GM23338 (cell line): ENCODE results near the gene AKIRIN2. TPM values are rescaled to one million over a fixed set of nuclear protein-coding genes. Genes with fewer than 3 reads are reported as not detected.

Experiments used
- ATAC-seq: fragments of 200-7000 bp; cut with Tn5 transposase; 3 replicates; pipeline ENCODE4 v1.9.1; 2020
- DNase-seq: peaks from one replicate; pipeline ENCODE4 v3.0.0-alpha.2; 2015; ENCODE audit warnings: low spot score
- H2AFZ ChIP-seq: fragments of 200-600 bp; sonication (generic); 2 replicates; pipeline ENCODE4 v1.8.0; 2016; ENCODE audit warnings: antibody characterized with exemption, mild to moderate bottlenecking, moderate library complexity
- H3F3A ChIP-seq: fragments of 200-600 bp; sonication (generic); replicated peaks from 2 replicates; pipeline ENCODE4 v1.8.0; 2017; ENCODE audit warnings: antibody characterized with exemption, mixed run types, low read depth
- H3K27ac ChIP-seq: fragments of 200-600 bp; sonication (generic); 2 replicates; pipeline ENCODE4 v1.6.1; 2016; ENCODE audit warnings: low read depth
- H3K27me3 ChIP-seq: fragments of 200-600 bp; sonication (generic); 2 replicates; pipeline ENCODE4 v1.8.0; 2016; ENCODE audit warnings: mild to moderate bottlenecking, mixed run types, moderate library complexity; ENCODE audit not compliant: insufficient read depth
- H3K36me3 ChIP-seq: fragments of 200-600 bp; sonication (generic); 2 replicates; pipeline ENCODE4 v1.8.0; 2016; ENCODE audit warnings: mild to moderate bottlenecking; ENCODE audit not compliant: insufficient read depth
- H3K4me1 ChIP-seq: fragments of 200-600 bp; sonication (generic); 2 replicates; pipeline ENCODE4 v1.8.0; 2016; ENCODE audit warnings: mild to moderate bottlenecking, moderate library complexity; ENCODE audit not compliant: insufficient read depth
- H3K4me2 ChIP-seq: fragments of 200-600 bp; sonication (generic); 2 replicates; pipeline ENCODE4 v1.7.1; 2017; ENCODE audit warnings: mixed run types
- H3K4me3 ChIP-seq: fragments of 200-600 bp; sonication (generic); 2 replicates; pipeline ENCODE4 v1.6.1; 2016; ENCODE audit warnings: mixed run types
- H3K79me2 ChIP-seq: fragments of 200-600 bp; sonication (generic); replicated peaks from 2 replicates; pipeline ENCODE4 v1.8.0; 2017; ENCODE audit warnings: mild to moderate bottlenecking; ENCODE audit not compliant: insufficient read depth
- H3K9me2 ChIP-seq: fragments of 200-600 bp; sonication (generic); 2 replicates; pipeline ENCODE4 v1.8.0; 2017; ENCODE audit not compliant: insufficient read depth
- H4K20me1 ChIP-seq: fragments of 200-600 bp; sonication (generic); replicated peaks from 2 replicates; pipeline ENCODE4 v1.8.0; 2017; ENCODE audit warnings: mild to moderate bottlenecking; ENCODE audit not compliant: insufficient read depth
- H3K27ac Mint-ChIP-seq: 2 replicates; pipeline ENCODE4 v1.8.0; 2020; ENCODE audit warnings: inconsistent platforms, mild to moderate bottlenecking, moderate library complexity, mixed read lengths
- H3K27me3 Mint-ChIP-seq: 3 replicates; pipeline ENCODE4 v1.8.0; 2022; ENCODE audit warnings: low read depth, mild to moderate bottlenecking, moderate library complexity, mixed read lengths, inconsistent platforms; ENCODE audit not compliant: insufficient read depth, poor library complexity
- H3K36me3 Mint-ChIP-seq: 3 replicates; pipeline ENCODE4 v1.8.0; 2021; ENCODE audit warnings: low read depth, mild to moderate bottlenecking, inconsistent platforms, moderate library complexity, mixed read lengths
- H3K4me1 Mint-ChIP-seq: 3 replicates; pipeline ENCODE4 v1.8.0; 2020; ENCODE audit warnings: mild to moderate bottlenecking, inconsistent platforms, mixed read lengths
- H3K4me3 Mint-ChIP-seq: 3 replicates; pipeline ENCODE4 v1.8.0; 2021; ENCODE audit warnings: moderate library complexity, mild to moderate bottlenecking, inconsistent platforms, mixed read lengths
- H3K9me3 Mint-ChIP-seq: 3 replicates; pipeline ENCODE4 v1.8.0; 2020; ENCODE audit warnings: moderate library complexity, mild to moderate bottlenecking, inconsistent platforms, mixed read lengths
- CREB1 ChIP-seq: fragments of 250-450 bp; sonication (Bioruptor Pico); IDR thresholded peaks from 2 replicates; pipeline ENCODE4 v1.5.0; 2020; ENCODE audit warnings: low read depth, mild to moderate bottlenecking, moderate library complexity
- EZH2 ChIP-seq: fragments of 200-600 bp; sonication (generic); IDR thresholded peaks from one replicate; pipeline ENCODE4 v1.8.0; 2017; ENCODE audit warnings: antibody characterized with exemption, mild to moderate bottlenecking, low read depth; ENCODE audit not compliant: unreplicated experiment
- EZH2phosphoT487 ChIP-seq: fragments of 200-600 bp; sonication (generic); IDR thresholded peaks from one replicate; pipeline ENCODE4 v1.8.1; 2018; ENCODE audit warnings: antibody characterized with exemption; ENCODE audit not compliant: unreplicated experiment
- JUNB ChIP-seq: IDR thresholded peaks from one replicate; pipeline ENCODE4 v1.6.1; 2016; ENCODE audit warnings: antibody characterized with exemption; ENCODE audit not compliant: unreplicated experiment
- NANOG ChIP-seq: IDR thresholded peaks from 2 replicates; pipeline ENCODE4 v1.6.1; 2016; ENCODE audit warnings: antibody characterized with exemption, borderline replicate concordance
- POLR2AphosphoS5 ChIP-seq: IDR thresholded peaks from 2 replicates; pipeline ENCODE4 v1.6.1; 2016; ENCODE audit warnings: antibody characterized with exemption, low read depth
- STAT1 ChIP-seq: IDR thresholded peaks from one replicate; pipeline ENCODE4 v1.6.1; 2016; ENCODE audit warnings: antibody characterized with exemption; ENCODE audit not compliant: unreplicated experiment
- ZNF114 ChIP-seq: fragments of 250-450 bp; sonication (Bioruptor Pico); IDR thresholded peaks from 2 replicates; pipeline ENCODE4 v1.5.0; 2020; ENCODE audit warnings: mild to moderate bottlenecking, moderate library complexity
- ZNF331 ChIP-seq: fragments of 250-450 bp; sonication (Bioruptor Pico); IDR thresholded peaks from 2 replicates; pipeline ENCODE4 v1.5.0; 2020; ENCODE audit warnings: low read depth, mild to moderate bottlenecking, moderate library complexity
- ZNF462 ChIP-seq: fragments of 250-450 bp; sonication (Bioruptor Pico); IDR thresholded peaks from 2 replicates; pipeline ENCODE4 v1.5.0; 2020; ENCODE audit warnings: mild to moderate bottlenecking, moderate library complexity
- polyA plus RNA-seq: library from polyadenylated mRNA; unstranded; fragments of >200 nt; fragmentation: Nextera tagmentation; extraction: Ambion mirVana; gene quantifications from 2 replicates; pipeline ENCODE4 v1.2.1, GENCODE V29; 2016
- total RNA-seq: library from RNA; depleted of rRNA; stranded (reverse); fragments of >200 nt; shearing (Covaris generic); gene quantifications from 2 replicates; pipeline ENCODE4 v1.2.3, GENCODE V29; 2014
- TF ChIP-seq, protein P1 (sequence below), 2 experiments: fragments of 200-600 bp in 1 of 2; sonication (generic) in 1 of 2; conservative IDR thresholded peaks; 2 replicates each; pipeline versions ENCODE4 v1.5.1 to v1.6.1; 2016 to 2017; ENCODE audit warnings: antibody characterized with exemption in 2 of 2, low read depth in 2 of 2, mild to moderate bottlenecking in 2 of 2, moderate library complexity in 1 of 2
- TF ChIP-seq, protein P2 (sequence below): IDR thresholded peaks from 2 replicates; pipeline ENCODE4 v1.6.1; 2016; ENCODE audit warnings: antibody characterized with exemption
- TF ChIP-seq, protein P3 (sequence below): IDR thresholded peaks from one replicate; pipeline ENCODE4 v1.6.1; 2018; ENCODE audit warnings: antibody characterized with exemption; ENCODE audit not compliant: unreplicated experiment

Gene AKIRIN2
- total and polyA plus RNA-seq, 2 experiments from 2014 or later: 62.1 to 98.1 TPM

GRCh38 chr6:87654122-87654521 lies 47.9 kb downstream of the AKIRIN2 start:
- Histone ChIP-seq H3K79me2 (no peaks in the 10 kb centered on the region), H2AFZ (no peak overlapping the region), H3K4me1 (peaks cover 24% of the 10 kb centered on the region), H3K9me2 (no peaks in the 10 kb centered on the region; the same call in 1 of the 2 replicates), H3K4me2 (peak overlapping the region; percentile 21), H4K20me1 (no peaks in the 10 kb centered on the region), H3K27me3 (no peaks in the 10 kb centered on the region), H3K36me3 (peaks cover 10% of the 10 kb centered on the region; the same call in 1 of the 2 replicates), H3K27ac (peak overlapping the region; percentile 68), H3F3A (no peaks in the 10 kb centered on the region), H3K4me3 (peak overlapping the region; percentile 15; the same call in 1 of the 2 replicates)
- H3K9me3 Mint-ChIP-seq: no peaks in the 10 kb centered on the region
- DNase-seq: peak; percentile 14
- H3K4me3 Mint-ChIP-seq: peak overlapping the region; percentile 16; the same call in 1 of the 3 replicates
- H3K36me3 Mint-ChIP-seq: peaks cover 45% of the 10 kb centered on the region
- peaks cover 31% of the 10 kb centered on the region for H3K4me1 Mint-ChIP-seq
- peak overlapping the region; percentile 91 for H3K27ac Mint-ChIP-seq
- peak; percentile 74 for ATAC-seq
- TF ChIP-seq NANOG (no peak), STAT1 (no peak), POLR2AphosphoS5 (no peak), ZNF331 (no peak), CREB1 (no peak), ZNF114 (CRISPR knock-in tag) (no peak), EZH2 (no peak), ZNF462 (CRISPR knock-in tag) (no peak), JUNB (no peak), EZH2phosphoT487 (no peak)
- TF ChIP-seq, protein P1, sequence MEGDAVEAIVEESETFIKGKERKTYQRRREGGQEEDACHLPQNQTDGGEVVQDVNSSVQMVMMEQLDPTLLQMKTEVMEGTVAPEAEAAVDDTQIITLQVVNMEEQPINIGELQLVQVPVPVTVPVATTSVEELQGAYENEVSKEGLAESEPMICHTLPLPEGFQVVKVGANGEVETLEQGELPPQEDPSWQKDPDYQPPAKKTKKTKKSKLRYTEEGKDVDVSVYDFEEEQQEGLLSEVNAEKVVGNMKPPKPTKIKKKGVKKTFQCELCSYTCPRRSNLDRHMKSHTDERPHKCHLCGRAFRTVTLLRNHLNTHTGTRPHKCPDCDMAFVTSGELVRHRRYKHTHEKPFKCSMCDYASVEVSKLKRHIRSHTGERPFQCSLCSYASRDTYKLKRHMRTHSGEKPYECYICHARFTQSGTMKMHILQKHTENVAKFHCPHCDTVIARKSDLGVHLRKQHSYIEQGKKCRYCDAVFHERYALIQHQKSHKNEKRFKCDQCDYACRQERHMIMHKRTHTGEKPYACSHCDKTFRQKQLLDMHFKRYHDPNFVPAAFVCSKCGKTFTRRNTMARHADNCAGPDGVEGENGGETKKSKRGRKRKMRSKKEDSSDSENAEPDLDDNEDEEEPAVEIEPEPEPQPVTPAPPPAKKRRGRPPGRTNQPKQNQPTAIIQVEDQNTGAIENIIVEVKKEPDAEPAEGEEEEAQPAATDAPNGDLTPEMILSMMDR (conservative IDR thresholded peaks at IDR 0.05; ENCODE audit: low read depth in 2 of 2): no peak
- TF ChIP-seq, protein P2, sequence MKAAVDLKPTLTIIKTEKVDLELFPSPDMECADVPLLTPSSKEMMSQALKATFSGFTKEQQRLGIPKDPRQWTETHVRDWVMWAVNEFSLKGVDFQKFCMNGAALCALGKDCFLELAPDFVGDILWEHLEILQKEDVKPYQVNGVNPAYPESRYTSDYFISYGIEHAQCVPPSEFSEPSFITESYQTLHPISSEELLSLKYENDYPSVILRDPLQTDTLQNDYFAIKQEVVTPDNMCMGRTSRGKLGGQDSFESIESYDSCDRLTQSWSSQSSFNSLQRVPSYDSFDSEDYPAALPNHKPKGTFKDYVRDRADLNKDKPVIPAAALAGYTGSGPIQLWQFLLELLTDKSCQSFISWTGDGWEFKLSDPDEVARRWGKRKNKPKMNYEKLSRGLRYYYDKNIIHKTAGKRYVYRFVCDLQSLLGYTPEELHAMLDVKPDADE: no peak
- TF ChIP-seq, protein P3, sequence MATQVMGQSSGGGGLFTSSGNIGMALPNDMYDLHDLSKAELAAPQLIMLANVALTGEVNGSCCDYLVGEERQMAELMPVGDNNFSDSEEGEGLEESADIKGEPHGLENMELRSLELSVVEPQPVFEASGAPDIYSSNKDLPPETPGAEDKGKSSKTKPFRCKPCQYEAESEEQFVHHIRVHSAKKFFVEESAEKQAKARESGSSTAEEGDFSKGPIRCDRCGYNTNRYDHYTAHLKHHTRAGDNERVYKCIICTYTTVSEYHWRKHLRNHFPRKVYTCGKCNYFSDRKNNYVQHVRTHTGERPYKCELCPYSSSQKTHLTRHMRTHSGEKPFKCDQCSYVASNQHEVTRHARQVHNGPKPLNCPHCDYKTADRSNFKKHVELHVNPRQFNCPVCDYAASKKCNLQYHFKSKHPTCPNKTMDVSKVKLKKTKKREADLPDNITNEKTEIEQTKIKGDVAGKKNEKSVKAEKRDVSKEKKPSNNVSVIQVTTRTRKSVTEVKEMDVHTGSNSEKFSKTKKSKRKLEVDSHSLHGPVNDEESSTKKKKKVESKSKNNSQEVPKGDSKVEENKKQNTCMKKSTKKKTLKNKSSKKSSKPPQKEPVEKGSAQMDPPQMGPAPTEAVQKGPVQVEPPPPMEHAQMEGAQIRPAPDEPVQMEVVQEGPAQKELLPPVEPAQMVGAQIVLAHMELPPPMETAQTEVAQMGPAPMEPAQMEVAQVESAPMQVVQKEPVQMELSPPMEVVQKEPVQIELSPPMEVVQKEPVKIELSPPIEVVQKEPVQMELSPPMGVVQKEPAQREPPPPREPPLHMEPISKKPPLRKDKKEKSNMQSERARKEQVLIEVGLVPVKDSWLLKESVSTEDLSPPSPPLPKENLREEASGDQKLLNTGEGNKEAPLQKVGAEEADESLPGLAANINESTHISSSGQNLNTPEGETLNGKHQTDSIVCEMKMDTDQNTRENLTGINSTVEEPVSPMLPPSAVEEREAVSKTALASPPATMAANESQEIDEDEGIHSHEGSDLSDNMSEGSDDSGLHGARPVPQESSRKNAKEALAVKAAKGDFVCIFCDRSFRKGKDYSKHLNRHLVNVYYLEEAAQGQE: no peak
- H3K27me3 Mint-ChIP-seq: peaks cover 2% of the 10 kb centered on the region
